Suprapubic skin (tissue), 4 donors: ENCODE data around the gene SCTR. TPM values are rescaled to one million over a fixed set of nuclear protein-coding genes. Genes with fewer than 3 reads are reported as not detected.

ENCODE experiments used
- DNase-seq, 2 donors: peaks; one replicate each; pipeline ENCODE4 v3.0.0-alpha.2; 2019; ENCODE audit warnings: low spot score in 2 of 2
- H3K27ac ChIP-seq: fragments of 200-600 bp; sonication (generic); one replicate; pipeline ENCODE4 v1.5.1; 2019
- H3K27me3 ChIP-seq: fragments of 200-600 bp; sonication (generic); one replicate; pipeline ENCODE4 v1.5.1; 2019
- H3K36me3 ChIP-seq: fragments of 200-600 bp; sonication (generic); one replicate; pipeline ENCODE4 v1.5.1; 2019
- H3K4me1 ChIP-seq: fragments of 200-600 bp; sonication (generic); one replicate; pipeline ENCODE4 v1.5.1; 2019
- H3K4me3 ChIP-seq: fragments of 200-600 bp; sonication (generic); one replicate; pipeline ENCODE4 v1.5.1; 2019; ENCODE audit warnings: mild to moderate bottlenecking
- H3K9me3 ChIP-seq: fragments of 200-600 bp; sonication (generic); one replicate; pipeline ENCODE4 v1.5.1; 2019
- EP300 ChIP-seq: sonication (generic); formaldehyde crosslinking; IDR thresholded peaks from one replicate; pipeline ENCODE4 v1.6.1; 2017; ENCODE audit warnings: antibody characterized with exemption
- POLR2A ChIP-seq, 2 donors: fragments of 450-650 bp; IDR thresholded peaks; one replicate each; pipeline ENCODE4 v1.6.1; 2017; ENCODE audit warnings: antibody characterized with exemption in 2 of 2, mild to moderate bottlenecking in 2 of 2, moderate library complexity in 2 of 2
- POLR2AphosphoS5 ChIP-seq, 3 donors: sonication (generic); formaldehyde crosslinking; IDR thresholded peaks; one replicate each; pipeline ENCODE4 v1.6.1; 2017; ENCODE audit warnings: antibody characterized with exemption in 3 of 3
- WGBS: methylation state at CpG from one replicate; pipeline ENCODE4 v1.1.5; 2018; 5-methylcytosine and 5-hydroxymethylcytosine counted together
- total RNA-seq, 4 donors: library from RNA; depleted of rRNA; stranded (reverse); fragments of >200 nt; gene quantifications; one replicate each; pipeline ENCODE4 v1.1.0, GENCODE V29; 2016
- TF ChIP-seq, protein P1 (sequence below), 2 donors: fragments of 200-600 bp in 1 of 2; fragments of 450-650 bp in 1 of 2; sonication (generic) in 1 of 2; IDR thresholded peaks; one replicate each; pipeline ENCODE4 v1.5.1; 2016 to 2019; ENCODE audit warnings: antibody characterized with exemption in 2 of 2, mild to moderate bottlenecking in 1 of 2, moderate library complexity in 1 of 2

SCTR gene
- total RNA-seq, 4 donors from 2014 or later: not detected

DNA sequence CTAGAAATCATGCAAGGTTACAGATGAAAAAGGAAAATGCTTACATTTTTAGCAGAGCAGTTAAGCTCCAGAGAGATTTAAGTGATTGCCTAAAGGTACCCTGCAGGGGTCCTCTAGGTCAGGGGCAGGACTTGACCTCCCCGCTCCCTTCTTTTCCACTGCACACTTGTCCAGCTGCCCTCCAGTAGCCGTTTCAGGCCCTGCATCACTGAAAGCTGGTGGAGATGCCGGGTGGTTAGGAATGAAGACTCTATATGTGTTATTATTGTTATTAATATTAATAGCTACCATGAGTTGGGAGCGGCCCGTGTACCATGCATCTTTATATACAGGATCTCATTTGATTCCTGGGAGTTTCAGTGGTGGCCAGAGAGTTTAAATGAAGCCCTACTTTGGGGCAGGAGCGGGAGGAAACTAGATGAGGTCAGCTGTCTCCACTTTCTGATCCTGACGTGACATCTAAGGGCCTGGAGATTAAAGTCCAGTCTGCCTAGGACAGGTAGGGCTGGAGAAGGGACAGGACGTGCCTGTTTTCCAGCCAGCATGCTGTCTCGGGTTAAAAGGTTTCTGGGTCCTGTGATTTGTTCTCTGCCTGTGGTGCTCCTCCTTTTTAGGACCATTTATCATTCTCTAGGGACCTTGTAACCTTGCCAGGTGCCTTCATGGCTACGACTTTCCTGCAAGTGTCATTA lies 90.5 kb downstream of the SCTR start:
- no peaks in the 10 kb centered on the region for H3K27me3 ChIP-seq
- no peaks in the 10 kb centered on the region for H3K36me3 ChIP-seq
- no peaks in the 10 kb centered on the region for H3K9me3 ChIP-seq
- H3K4me1 ChIP-seq: peaks cover 35% of the 10 kb centered on the region
- 89% methylated on average over 10 of the region's 10 CpGs for WGBS
- no peak overlapping the region for H3K27ac ChIP-seq
- DNase-seq: no peak
- TF ChIP-seq POLR2AphosphoS5 (IDR thresholded peaks at IDR 0.05): no peak
- no peak for TF ChIP-seq EP300
- TF ChIP-seq, protein P1, sequence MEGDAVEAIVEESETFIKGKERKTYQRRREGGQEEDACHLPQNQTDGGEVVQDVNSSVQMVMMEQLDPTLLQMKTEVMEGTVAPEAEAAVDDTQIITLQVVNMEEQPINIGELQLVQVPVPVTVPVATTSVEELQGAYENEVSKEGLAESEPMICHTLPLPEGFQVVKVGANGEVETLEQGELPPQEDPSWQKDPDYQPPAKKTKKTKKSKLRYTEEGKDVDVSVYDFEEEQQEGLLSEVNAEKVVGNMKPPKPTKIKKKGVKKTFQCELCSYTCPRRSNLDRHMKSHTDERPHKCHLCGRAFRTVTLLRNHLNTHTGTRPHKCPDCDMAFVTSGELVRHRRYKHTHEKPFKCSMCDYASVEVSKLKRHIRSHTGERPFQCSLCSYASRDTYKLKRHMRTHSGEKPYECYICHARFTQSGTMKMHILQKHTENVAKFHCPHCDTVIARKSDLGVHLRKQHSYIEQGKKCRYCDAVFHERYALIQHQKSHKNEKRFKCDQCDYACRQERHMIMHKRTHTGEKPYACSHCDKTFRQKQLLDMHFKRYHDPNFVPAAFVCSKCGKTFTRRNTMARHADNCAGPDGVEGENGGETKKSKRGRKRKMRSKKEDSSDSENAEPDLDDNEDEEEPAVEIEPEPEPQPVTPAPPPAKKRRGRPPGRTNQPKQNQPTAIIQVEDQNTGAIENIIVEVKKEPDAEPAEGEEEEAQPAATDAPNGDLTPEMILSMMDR (IDR thresholded peaks at IDR 0.05): no peak
- no peak for TF ChIP-seq POLR2A (IDR thresholded peaks at IDR 0.05)
- no peak overlapping the region for H3K4me3 ChIP-seq

DNA sequence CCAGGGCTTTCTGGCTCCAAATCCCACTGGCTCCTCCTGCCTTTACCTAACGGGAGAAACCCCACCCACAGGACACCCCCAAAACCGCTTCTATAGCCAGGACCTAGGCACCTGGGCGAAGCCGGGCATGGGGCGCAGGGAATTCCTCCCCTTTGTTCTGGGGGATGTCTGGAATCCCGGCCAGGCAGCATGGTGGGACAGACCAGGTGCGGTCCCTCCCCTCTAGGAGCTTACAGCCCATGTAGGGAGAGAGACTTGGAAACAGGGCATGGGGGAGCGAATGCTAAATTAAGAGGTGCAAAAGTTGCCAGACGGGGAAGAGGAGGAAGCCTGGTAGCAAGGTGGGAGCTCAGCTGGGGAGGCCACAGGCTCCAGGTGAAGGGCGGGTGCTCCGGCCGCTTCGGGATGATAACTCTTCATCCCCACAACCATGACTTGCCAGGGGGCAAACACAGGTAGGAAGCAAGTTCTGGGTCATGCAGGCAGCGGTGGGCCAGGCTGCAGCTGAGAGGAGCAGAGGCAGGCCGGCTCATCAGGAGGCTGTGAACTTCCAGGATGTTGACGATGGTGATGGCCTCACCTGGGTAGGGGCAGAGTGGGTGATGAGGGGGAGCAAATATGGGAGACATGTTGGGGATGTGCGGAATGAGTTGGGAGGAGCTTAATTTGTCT lies 91.3 kb downstream of the SCTR start:
- peak overlapping the region; percentile 66 for H3K4me3 ChIP-seq

DNA sequence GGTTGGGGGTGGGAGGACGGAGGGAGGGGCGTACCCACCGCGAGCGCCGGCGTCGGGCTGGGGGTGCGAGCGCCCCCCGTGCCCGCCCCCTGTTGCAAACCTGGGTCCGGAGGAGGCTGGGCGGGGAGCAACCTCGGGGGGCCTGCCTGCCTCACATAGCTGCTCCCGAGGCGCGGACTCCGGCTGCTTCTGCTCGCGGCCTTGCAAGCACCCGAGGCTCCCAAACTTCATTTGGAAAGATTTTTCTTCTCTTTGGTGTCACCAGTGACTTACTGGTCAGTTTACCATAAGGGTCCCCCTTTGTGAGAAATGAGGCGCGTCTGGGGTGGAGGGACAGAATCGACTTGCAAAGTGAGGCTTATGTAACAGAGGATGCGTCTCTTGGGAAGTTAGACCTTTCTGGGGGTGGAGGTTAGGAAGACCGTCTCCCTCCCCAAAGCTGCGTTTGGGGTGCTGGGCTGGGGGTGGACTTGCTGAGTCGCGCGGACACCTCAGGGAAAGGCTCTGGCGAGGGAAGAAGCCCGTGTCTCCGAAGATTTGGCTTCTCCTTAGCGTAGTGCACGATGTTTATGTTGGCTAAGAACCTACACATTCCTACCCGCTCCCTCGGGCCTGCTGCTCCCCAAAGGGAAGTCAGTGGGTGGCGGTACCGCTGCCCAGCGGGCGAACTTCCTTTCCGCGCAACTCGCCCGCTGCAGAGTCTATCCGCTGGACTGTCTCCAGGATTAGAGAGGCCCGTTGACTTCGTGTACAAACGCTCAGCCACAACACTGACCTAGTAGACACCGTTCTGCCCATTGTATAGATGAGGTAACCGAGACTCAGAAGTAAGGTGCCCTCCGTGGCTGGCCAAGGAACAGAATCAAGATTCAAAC lies 92.1 kb downstream of the SCTR start:
- TF ChIP-seq EP300 (no peak), POLR2A (IDR thresholded peaks at IDR 0.05) (no peak), POLR2AphosphoS5 (IDR thresholded peaks at IDR 0.05) (no peak)
- TF ChIP-seq, protein P1 (IDR thresholded peaks at IDR 0.05): no peak
- WGBS: 10% methylated on average over 21 of the region's 53 CpGs
- Histone ChIP-seq H3K9me3 (no peaks in the 10 kb centered on the region), H3K27ac (peak overlapping the region; percentile 64), H3K4me3 (peak overlapping the region; percentile 66), H3K27me3 (no peaks in the 10 kb centered on the region), H3K4me1 (peaks cover 43% of the 10 kb centered on the region), H3K36me3 (no peaks in the 10 kb centered on the region)
- peak in 1 of 2 donors; percentile 71 for DNase-seq

More for the DNA sequence above, 91.3 kb downstream of the SCTR start:
- WGBS: 92% methylated on average over 17 of the region's 17 CpGs
- DNase-seq: peak in 1 of 2 donors; percentile 65
- Histone ChIP-seq H3K27ac (no peak overlapping the region), H3K27me3 (no peaks in the 10 kb centered on the region), H3K9me3 (no peaks in the 10 kb centered on the region), H3K36me3 (no peaks in the 10 kb centered on the region), H3K4me1 (peaks cover 36% of the 10 kb centered on the region)
- TF ChIP-seq EP300 (no peak), POLR2A (IDR thresholded peaks at IDR 0.05) (no peak)

DNA sequence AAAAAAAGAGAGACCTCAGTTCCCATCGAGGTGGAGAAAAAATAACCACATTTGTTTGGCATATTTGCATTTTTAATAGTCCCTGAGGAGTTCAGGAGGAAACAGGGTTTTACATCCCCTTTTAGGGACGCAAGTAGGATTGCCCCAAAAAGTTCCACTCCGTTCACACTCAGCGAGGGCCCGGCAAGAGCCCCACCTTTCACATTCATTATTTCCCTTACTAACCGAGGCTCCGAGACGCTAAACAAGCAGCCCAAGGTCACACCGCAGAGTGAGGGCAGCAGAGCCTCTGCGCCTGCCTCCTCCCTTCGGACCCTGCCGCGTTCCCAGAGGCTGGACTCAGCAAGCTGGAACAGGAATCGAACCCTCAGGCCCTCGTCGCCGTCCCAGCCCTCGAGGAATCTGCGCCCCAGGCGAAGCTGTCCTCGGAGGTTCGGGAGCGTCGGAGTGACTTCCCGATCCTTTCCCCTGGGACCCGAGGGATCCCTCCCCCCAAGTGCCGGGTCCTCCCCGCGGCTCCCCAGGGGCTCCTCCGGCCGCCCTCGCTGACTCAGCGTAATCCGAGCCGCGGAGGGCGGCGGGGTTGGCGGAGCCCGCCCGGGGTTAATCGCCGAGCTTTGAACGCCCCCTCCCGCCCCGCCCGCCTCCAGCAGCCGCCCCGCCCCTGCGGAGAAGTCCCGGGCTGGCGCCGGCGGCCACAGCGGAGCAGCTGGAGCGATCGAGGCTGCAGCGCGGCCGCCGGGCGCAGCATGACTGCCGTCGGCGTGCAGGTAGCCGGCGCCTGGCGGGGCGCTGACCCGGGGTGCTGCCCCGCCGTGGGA lies 92.9 kb downstream of the SCTR start, which contains the start of gene TMEM37:
TMEM37 (plus strand) TSS at position 700 of the 821 bp plus-strand sequence; CDS start at position 750, 50 bp downstream.
- no peaks in the 10 kb centered on the region for H3K36me3 ChIP-seq
- no peaks in the 10 kb centered on the region for H3K27me3 ChIP-seq
- TF ChIP-seq POLR2AphosphoS5 (IDR thresholded peaks at IDR 0.05) (no peak), POLR2A (IDR thresholded peaks at IDR 0.05) (no peak), EP300 (no peak)
- TF ChIP-seq, protein P1 (IDR thresholded peaks at IDR 0.05): no peak
- H3K27ac ChIP-seq: peak within 1 kb of the TSS; percentile 64
- peak in 1 of 2 donors; percentile 78 for DNase-seq
- H3K4me1 ChIP-seq: peaks cover 51% of the 10 kb centered on the region
- peak within 1 kb of the TSS; percentile 66 for H3K4me3 ChIP-seq
- H3K9me3 ChIP-seq: no peaks in the 10 kb centered on the region
- WGBS: 8% methylated on average over 21 of the region's 72 CpGs

DNA sequence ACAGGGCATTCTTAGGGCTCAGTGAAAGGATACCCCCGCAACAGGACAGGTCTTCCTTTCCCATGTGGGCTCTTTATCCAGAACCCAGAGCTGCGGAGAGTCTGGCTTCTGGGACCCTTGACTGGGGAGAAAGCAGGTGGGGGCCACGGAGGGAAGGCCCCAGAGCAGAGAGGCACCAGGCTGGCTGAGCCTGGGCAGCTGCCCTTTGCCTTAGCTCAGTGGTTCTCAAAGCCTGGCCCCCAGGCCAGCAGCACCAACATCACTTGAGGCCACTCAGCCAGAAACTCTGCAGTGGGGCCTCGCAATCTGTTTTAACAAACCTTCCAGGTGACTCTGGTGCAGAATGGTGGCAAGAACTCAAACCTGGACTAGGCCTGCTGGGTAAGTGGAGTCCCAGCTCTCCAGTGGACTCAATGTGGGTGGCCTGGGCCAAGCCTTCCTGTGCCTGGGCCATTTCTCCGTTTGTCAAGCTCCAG lies 94.2 kb downstream of the SCTR start:
- H3K27me3 ChIP-seq: no peaks in the 10 kb centered on the region
- no peak overlapping the region for H3K4me3 ChIP-seq
- no peak overlapping the region for H3K27ac ChIP-seq
- H3K9me3 ChIP-seq: no peaks in the 10 kb centered on the region
- TF ChIP-seq POLR2A (IDR thresholded peaks at IDR 0.05) (no peak), EP300 (no peak), POLR2AphosphoS5 (IDR thresholded peaks at IDR 0.05) (no peak)
- TF ChIP-seq, protein P1 (IDR thresholded peaks at IDR 0.05): no peak
- H3K4me1 ChIP-seq: peaks cover 58% of the 10 kb centered on the region
- DNase-seq: no peak
- 90% methylated on average over 4 of the region's 5 CpGs for WGBS
- H3K36me3 ChIP-seq: no peaks in the 10 kb centered on the region
